SK-N-SH treated with all-trans-retinoic acid at 6 μM for 48 hours (cell line): Measurements from ENCODE around the gene COX14.

ENCODE experiments used
- ARNTL ChIP-seq: fragments of 450-650 bp; formaldehyde crosslinking; IDR thresholded peaks from 2 replicates; pipeline ENCODE4 v1.5.0; 2020; ENCODE audit warnings: low read depth, mild to moderate bottlenecking, moderate library complexity, borderline replicate concordance
- BACH2 ChIP-seq: fragments of 250-450 bp; sonication (Bioruptor Pico); IDR thresholded peaks from 2 replicates; pipeline ENCODE4 v1.9.0; 2021; ENCODE audit warnings: mild to moderate bottlenecking, borderline replicate concordance
- PPARA ChIP-seq: fragments of 250-450 bp; sonication (Bioruptor Pico); IDR thresholded peaks from 2 replicates; pipeline ENCODE4 v1.5.0; 2020; ENCODE audit warnings: mild to moderate bottlenecking, borderline replicate concordance
- SNAI2 ChIP-seq: fragments of 250-450 bp; sonication (Bioruptor Pico); IDR thresholded peaks from 2 replicates; pipeline ENCODE4 v1.5.0; 2020; ENCODE audit warnings: mild to moderate bottlenecking, moderate library complexity
- TCF4 ChIP-seq: fragments of 250-450 bp; sonication (Bioruptor Pico); IDR thresholded peaks from 2 replicates; pipeline ENCODE4 v1.8.0; 2021; ENCODE audit warnings: mild to moderate bottlenecking, moderate library complexity, borderline replicate concordance
- ZC3H10 ChIP-seq: fragments of 250-450 bp; sonication (Bioruptor Pico); IDR thresholded peaks from 2 replicates; pipeline ENCODE4 v1.5.1; 2021; ENCODE audit warnings: mild to moderate bottlenecking, moderate library complexity
- ZFP3 ChIP-seq: fragments of 250-450 bp; sonication (Bioruptor Pico); IDR thresholded peaks from 2 replicates; pipeline ENCODE4 v1.5.0; 2020; ENCODE audit warnings: mild to moderate bottlenecking, moderate library complexity
- TF ChIP-seq, protein P1 (sequence below): fragments of 250-450 bp; sonication (Bioruptor Pico); IDR thresholded peaks from 2 replicates; pipeline ENCODE4 v1.5.1; 2021; ENCODE audit warnings: mild to moderate bottlenecking, moderate library complexity

DNA sequence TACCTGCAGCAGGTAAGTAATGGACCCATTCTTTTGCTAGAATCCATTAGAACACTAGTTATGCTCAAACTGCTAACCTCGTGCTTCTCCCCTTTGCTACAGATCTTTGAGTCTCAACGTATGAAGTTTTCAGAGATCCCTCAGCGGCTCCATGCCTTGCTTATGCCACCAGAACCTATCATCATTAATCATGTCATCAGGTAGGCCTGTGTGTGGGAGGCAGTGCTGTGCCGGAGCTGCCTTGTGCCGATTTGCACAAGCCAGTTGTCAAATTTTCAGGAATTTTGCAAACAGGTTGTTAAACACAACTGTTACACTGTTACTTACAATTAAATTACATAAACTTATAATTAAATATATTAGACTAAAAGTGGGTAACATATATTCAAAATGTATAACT lies 21.6 kb upstream of the COX14 start:
- TF ChIP-seq ARNTL (CRISPR knock-in tag) (no peak), ZC3H10 (CRISPR knock-in tag) (no peak), BACH2 (no peak), SNAI2 (no peak), TCF4 (CRISPR knock-in tag) (no peak), PPARA (CRISPR knock-in tag) (no peak), ZFP3 (CRISPR knock-in tag) (no peak)
- TF ChIP-seq, protein P1, sequence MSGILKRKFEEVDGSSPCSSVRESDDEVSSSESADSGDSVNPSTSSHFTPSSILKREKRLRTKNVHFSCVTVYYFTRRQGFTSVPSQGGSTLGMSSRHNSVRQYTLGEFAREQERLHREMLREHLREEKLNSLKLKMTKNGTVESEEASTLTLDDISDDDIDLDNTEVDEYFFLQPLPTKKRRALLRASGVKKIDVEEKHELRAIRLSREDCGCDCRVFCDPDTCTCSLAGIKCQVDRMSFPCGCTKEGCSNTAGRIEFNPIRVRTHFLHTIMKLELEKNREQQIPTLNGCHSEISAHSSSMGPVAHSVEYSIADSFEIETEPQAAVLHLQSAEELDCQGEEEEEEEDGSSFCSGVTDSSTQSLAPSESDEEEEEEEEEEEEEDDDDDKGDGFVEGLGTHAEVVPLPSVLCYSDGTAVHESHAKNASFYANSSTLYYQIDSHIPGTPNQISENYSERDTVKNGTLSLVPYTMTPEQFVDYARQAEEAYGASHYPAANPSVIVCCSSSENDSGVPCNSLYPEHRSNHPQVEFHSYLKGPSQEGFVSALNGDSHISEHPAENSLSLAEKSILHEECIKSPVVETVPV (CRISPR knock-in tag): no peak
